ENCODE results near the gene GPRC5C. TPM values are rescaled to one million over a fixed set of nuclear protein-coding genes. Genes with fewer than 3 reads are reported as not detected.

Gene GPRC5C
- total and polyA plus RNA-seq, 9 of the 15 experiments (the other 6 are each of a cell fraction or from before 2014, with no cell fraction given): 0.28 to 9.0 (median 4.1) TPM

GRCh38 chr17:74450925-74451403 lies 19.1 kb downstream of the GPRC5C start:
- no TSS peak for BruUV-seq (replicated peaks)
- Histone ChIP-seq H3K4me3 (no peak overlapping the region), H3K4me2 (ENCODE audit: insufficient read depth, low read length) (no peak overlapping the region), H2AFZ (ENCODE audit: low read depth, low read length) (no peak overlapping the region), H3K27ac (ENCODE audit: extremely low read depth, low read depth, low read length) (no peak overlapping the region), H3K27me3 (ENCODE audit: control insufficient read depth in 2 of 2, insufficient read depth in 2 of 2, low read length in 2 of 2) (peaks cover 11 to 48% of the 10 kb centered on the region in 2 experiments; a peak in 3 of 5 replicates), H3K9me1 (ENCODE audit: control insufficient read depth, insufficient read depth, low read length) (no peaks in the 10 kb centered on the region), H3K36me3 (ENCODE audit: control insufficient read depth, insufficient read depth, low read length) (no peaks in the 10 kb centered on the region), H3K4me1 (replicated peaks in 1 of 2; ENCODE audit: control insufficient read depth in 2 of 2, insufficient read depth in 2 of 2, low read length in 2 of 2) (peaks cover 11 to 29% of the 10 kb centered on the region in 2 experiments; a peak in 4 of 5 replicates), H3K79me2 (ENCODE audit: control insufficient read depth, insufficient read depth, low read length) (no peaks in the 10 kb centered on the region), H3K9me3 (replicated peaks; ENCODE audit: control insufficient read depth, insufficient read depth, low read depth, low read length) (no peaks in the 10 kb centered on the region), H3K9ac (ENCODE audit: insufficient read depth in 1 of 2, low read depth in 2 of 2, low read length in 2 of 2) (no peak overlapping the region), H4K20me1 (replicated peaks; ENCODE audit: control insufficient read depth, insufficient read depth, low read length) (no peaks in the 10 kb centered on the region)
- WGBS (ENCODE audit: insufficient coverage, low coverage, missing lambda C conversion rate): 24% methylated on average over 13 of the region's 13 CpGs
- TF ChIP-seq MLX (CRISPR knock-in tag; conservative IDR thresholded peaks at IDR 0.05): no peak
- TF ChIP-seq NFRKB (IDR thresholded peaks at IDR 0.05; ENCODE audit: low read depth): no peak
- FAIRE-seq (no peak), ATAC-seq (no peak), DNase-seq (ENCODE audit: extremely low read depth in 1 of 4, low spot score in 3 of 4) (no peak)
- ChIA-PET CTCF (ENCODE audit: low intra/inter-chr PET ratio) (interaction anchor here (0.9 kb wide), 1 partner anchor 42 kb away, joined by 4 read pairs; no protein-coding TSS in a partner anchor), POLR2A (interaction anchor here (0.8 kb wide), 1 partner anchor 39 kb away, joined by 4 read pairs; no protein-coding TSS in a partner anchor)
- intact Hi-C loops (cut with micrococcal nuclease) (no loop called here), in situ Hi-C loops (cut with MboI) (no loop called here)

- Histone ChIP-seq H3K9me1 (ENCODE audit: control insufficient read depth, insufficient read depth, low read length) (no peaks in the 10 kb centered on the region), H3K79me2 (ENCODE audit: control insufficient read depth, insufficient read depth, low read length) (no peaks in the 10 kb centered on the region), H3K9me3 (replicated peaks; ENCODE audit: control insufficient read depth, insufficient read depth, low read depth, low read length) (no peaks in the 10 kb centered on the region), H3K4me1 (replicated peaks in 1 of 2; ENCODE audit: control insufficient read depth in 2 of 2, insufficient read depth in 2 of 2, low read length in 2 of 2) (peaks cover 11 to 26% of the 10 kb centered on the region in 2 experiments; a peak in 4 of 5 replicates), H2AFZ (ENCODE audit: low read depth, low read length) (no peak overlapping the region), H4K20me1 (replicated peaks; ENCODE audit: control insufficient read depth, insufficient read depth, low read length) (no peaks in the 10 kb centered on the region), H3K4me3 (no peak overlapping the region), H3K9ac (ENCODE audit: insufficient read depth in 1 of 2, low read depth in 2 of 2, low read length in 2 of 2) (no peak overlapping the region), H3K4me2 (ENCODE audit: insufficient read depth, low read length) (no peak overlapping the region), H3K27ac (ENCODE audit: extremely low read depth, low read depth, low read length) (no peak overlapping the region), H3K27me3 (ENCODE audit: control insufficient read depth in 2 of 2, insufficient read depth in 2 of 2, low read length in 2 of 2) (peaks cover 9 to 44% of the 10 kb centered on the region in 2 experiments; a peak in 3 of 5 replicates), H3K36me3 (ENCODE audit: control insufficient read depth, insufficient read depth, low read length) (no peaks in the 10 kb centered on the region)
- FAIRE-seq (no peak), ATAC-seq (no peak), DNase-seq (ENCODE audit: extremely low read depth in 1 of 4, low spot score in 3 of 4) (no peak)
- TF ChIP-seq ZNF121 (CRISPR knock-in tag; conservative IDR thresholded peaks at IDR 0.05) (peak; percentile 52), FOS (IDR thresholded peaks at IDR 0.05; ENCODE audit: extremely low read depth, insufficient read length) (no peak)
- POLR2A ChIA-PET: no interaction called here
- in situ Hi-C loops (cut with MboI) (no loop called here), intact Hi-C loops (cut with micrococcal nuclease) (no loop called here)
- WGBS (ENCODE audit: insufficient coverage, low coverage, missing lambda C conversion rate): 21% methylated on average over 6 of the region's 6 CpGs
- CTCF ChIA-PET (ENCODE audit: low intra/inter-chr PET ratio): no interaction called here
- no TSS peak for BruUV-seq (replicated peaks)
Measured at GRCh38 chr17:74451557-74451956, 19.7 kb downstream of the GPRC5C start.
